DMS114 treated with DMSO at 0.1 percent for 48 hours (cell line): ENCODE measurements around the gene METTL25.
A peak's percentile ranks its signal among the peaks of the same experiment; 100 is the strongest.

Experiments
- DNase-seq: peaks from one replicate; lab custom pipeline; 2025; ENCODE audit not compliant: unreplicated experiment; lab: John Stamatoyannopoulos, UW

METTL25 gene

DNA sequence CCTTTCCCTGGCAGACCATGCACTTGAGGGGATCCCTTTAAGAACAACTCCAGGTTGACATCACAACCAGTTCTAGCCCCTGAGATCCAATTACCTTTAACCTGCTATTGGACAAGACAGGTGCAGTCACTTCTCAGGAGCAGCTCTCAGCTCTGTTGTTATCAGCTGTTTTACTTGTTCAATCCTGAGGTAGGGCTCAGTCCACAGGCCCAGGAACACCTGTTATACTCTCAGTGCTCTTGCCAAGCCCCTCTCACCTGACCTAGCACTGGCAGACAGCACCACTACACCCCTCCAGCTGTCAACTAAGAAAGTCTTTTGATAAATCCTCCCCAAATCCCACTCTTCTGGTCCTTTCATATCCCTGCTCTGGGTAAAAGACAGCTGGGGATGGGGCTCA lies 164.4 kb downstream of the METTL25 start:
- DNase-seq, result no peak

DNA sequence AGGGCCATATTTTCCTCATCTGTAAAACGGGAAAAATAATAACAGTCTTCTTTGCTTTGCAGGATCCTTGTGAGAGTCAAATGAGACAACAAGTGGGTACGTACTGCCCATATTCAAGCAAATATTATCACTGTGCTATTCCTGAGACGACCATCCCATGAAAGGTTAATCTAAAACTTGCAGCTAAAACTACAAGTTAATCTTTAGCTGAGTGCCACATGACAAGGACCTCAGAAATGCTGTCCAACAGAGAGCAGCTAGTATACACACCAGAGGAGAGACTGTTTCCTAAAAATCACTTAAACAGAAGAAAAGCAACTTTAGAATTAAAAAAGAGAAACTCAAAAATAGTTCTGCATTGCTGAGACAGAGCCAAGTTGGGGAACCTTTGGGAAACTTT lies 165.7 kb downstream of the METTL25 start:
- no peak for DNase-seq

DNA sequence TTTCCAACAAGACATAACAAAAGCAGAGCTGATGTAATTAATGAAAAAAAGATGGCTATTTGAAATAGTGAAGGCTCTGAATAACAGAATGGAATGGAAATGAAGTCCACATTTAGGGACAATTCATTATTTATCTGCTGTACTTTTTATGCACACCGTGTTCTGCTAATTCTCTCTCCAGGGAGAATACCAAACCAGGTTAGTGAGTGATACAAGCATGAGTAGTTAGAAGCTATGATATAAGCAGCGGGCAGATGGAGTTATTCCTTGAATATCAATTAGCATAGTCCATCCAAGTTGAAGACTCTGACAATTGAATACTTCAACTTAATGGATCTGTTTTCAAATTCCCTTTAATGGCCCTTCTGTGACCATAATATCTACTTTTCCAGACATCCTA lies 166.3 kb downstream of the METTL25 start:
- no peak for DNase-seq

DNA sequence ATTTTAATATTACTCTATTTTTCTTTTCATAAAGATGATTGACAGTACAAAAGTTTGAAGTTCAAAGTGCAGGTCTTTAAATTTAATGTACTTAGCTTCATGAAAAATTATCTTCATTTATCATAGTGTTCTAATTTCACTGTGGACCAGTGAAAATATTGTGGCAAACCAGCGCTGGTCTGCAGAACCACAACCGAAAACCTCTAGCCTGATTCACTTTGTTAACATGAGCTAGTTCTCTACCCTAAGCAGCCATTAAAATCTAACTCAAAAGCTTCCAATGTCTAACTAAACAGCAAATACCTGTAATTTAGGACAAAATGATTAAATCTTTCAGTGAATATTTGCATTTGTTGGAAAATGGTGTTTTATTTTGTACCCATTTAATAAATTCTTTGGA lies 167.3 kb downstream of the METTL25 start:
- DNase-seq, result no peak

DNA sequence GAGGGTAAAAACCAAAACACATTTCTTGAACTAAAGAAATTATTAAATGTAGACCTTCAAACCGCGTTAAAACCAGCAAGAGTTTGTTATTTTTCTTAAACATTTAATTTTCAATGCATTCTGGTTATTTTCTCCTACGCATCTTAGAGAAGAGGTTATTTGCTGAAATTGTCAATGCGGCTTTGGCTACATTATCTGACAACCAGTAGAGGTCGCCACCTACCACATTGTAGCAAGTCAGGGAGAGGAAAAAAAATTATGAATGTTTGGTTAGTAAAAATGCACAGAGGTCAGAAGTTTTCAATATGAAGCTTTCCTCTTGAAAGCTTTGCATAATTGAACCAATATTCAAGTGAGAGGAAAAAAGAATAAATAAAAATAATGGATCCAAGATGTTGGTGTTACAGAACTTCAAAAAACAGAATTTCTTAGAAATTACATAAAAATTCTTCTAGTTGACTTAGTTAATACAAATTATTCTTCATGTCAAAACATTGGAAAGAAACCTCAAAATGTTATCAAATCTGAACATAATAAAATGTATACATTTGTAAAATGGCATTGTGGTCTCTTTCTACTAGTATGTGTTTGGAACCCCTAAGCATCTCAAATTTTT lies 168.9 kb downstream of the METTL25 start:
- DNase-seq, result peak; percentile 54
